Esophagus squamous epithelium (tissue), 5 donors: ENCODE data around the gene TP53. TPM values are rescaled to one million over a fixed set of nuclear protein-coding genes. Genes with fewer than 3 reads are reported as not detected.

Experiments
- DNase-seq: peaks from one replicate; lab custom pipeline; 2025; lab: John Stamatoyannopoulos, UW
- H3K27ac ChIP-seq, 4 donors: fragments of 200-600 bp; sonication (generic); one replicate each; pipeline ENCODE4 v1.5.1; 2016 to 2019; ENCODE audit warnings: mild to moderate bottlenecking in 1 of 4
- H3K27me3 ChIP-seq, 4 donors: fragments of 200-600 bp; sonication (generic); 1 replicate in 3 of 4; 2 replicates in 1 of 4; pipeline versions ENCODE4 v1.5.1 to v1.6.0; 2017 to 2021; ENCODE audit warnings: antibody characterized with exemption in 1 of 4
- H3K36me3 ChIP-seq, 3 donors: fragments of 200-600 bp; sonication (generic); one replicate each; pipeline ENCODE4 v1.5.1; 2016 to 2019
- H3K4me1 ChIP-seq, 3 donors: fragments of 200-600 bp; sonication (generic); one replicate each; pipeline ENCODE4 v1.5.1; 2017 to 2019
- H3K4me3 ChIP-seq, 4 donors: fragments of 200-600 bp; sonication (generic); 1 replicate in 3 of 4; 2 replicates in 1 of 4; pipeline ENCODE4 v1.5.1; 2016 to 2019; ENCODE audit warnings: mild to moderate bottlenecking in 2 of 4, moderate library complexity in 1 of 4
- H3K9me3 ChIP-seq, 3 donors: fragments of 200-600 bp; sonication (generic); one replicate each; pipeline ENCODE4 v1.5.1; 2016 to 2019
- CTCF ChIP-seq, 6 experiments: fragments of 450-650 bp in 4 of 6; fragments of 200-600 bp in 2 of 6; sonication (generic) in 2 of 6; IDR thresholded peaks; one replicate each; pipeline ENCODE4 v1.5.1; 2016 to 2019; ENCODE audit warnings: antibody characterized with exemption in 6 of 6, mild to moderate bottlenecking in 4 of 6, moderate library complexity in 4 of 6
- POLR2A ChIP-seq, 4 donors: fragments of 450-650 bp; IDR thresholded peaks; one replicate each; pipeline ENCODE4 v1.6.1; 2017; ENCODE audit warnings: antibody characterized with exemption in 4 of 4, mild to moderate bottlenecking in 4 of 4, moderate library complexity in 3 of 4
- WGBS, 2 donors: methylation state at CpG; one replicate each; pipeline ENCODE4 v1.1.5; 2018; 5-methylcytosine and 5-hydroxymethylcytosine counted together
- intact Hi-C: fragments of 100-400 bp; cut with DNase I; formaldehyde crosslinking; loops from one replicate; pipeline ENCODE4 v1.15.0; 2022
- total RNA-seq, 4 donors: library from RNA; depleted of rRNA; stranded (reverse); fragments of >200 nt; gene quantifications; one replicate each; pipeline ENCODE4 v1.1.0, GENCODE V29; 2016
- donor health status: DM: yes; HTN: yes; CAD: no.

The TP53 gene
- total RNA-seq, 4 donors from 2014 or later: 26.6 to 35.1 (median 33.9) TPM

- peak overlapping the region; percentile 93 to 97 (median 94) for H3K27ac ChIP-seq
- H3K4me3 ChIP-seq: peak overlapping the region; percentile 63 to 87 (median 78)
- peak; percentile 41 for DNase-seq
- no peaks in the 10 kb centered on the region for H3K9me3 ChIP-seq
- 0 to 1% methylated on average over 25 to 29 of the region's 30 CpGs for WGBS, 2 donors
- H3K27me3 ChIP-seq: no peaks in the 10 kb centered on the region
- TF ChIP-seq POLR2A (IDR thresholded peaks at IDR 0.05): peak in 3 of 4 donors; percentile 47 to 90 (median 78)
- peak in 1 of 6 experiments; percentile 16 for TF ChIP-seq CTCF (IDR thresholded peaks at IDR 0.05)
- intact Hi-C loops: no loop called here
- peaks cover 0 to 13% (median 0%) of the 10 kb centered on the region in 3 donors for H3K36me3 ChIP-seq
- peaks cover 9 to 49% (median 24%) of the 10 kb centered on the region in 3 donors for H3K4me1 ChIP-seq
Measured at GRCh38 chr17:7686222-7687071, 843 bp downstream of the TP53 start.

GRCh38 chr17:7685533-7686221 lies 1.6 kb downstream of the TP53 start:
- Histone ChIP-seq H3K27ac (peak overlapping the region; percentile 93 to 97 (median 94)), H3K4me3 (peak overlapping the region; percentile 63 to 87 (median 78)), H3K27me3 (no peaks in the 10 kb centered on the region), H3K4me1 (peaks cover 9 to 49% (median 24%) of the 10 kb centered on the region in 3 donors), H3K9me3 (no peaks in the 10 kb centered on the region), H3K36me3 (peaks cover 0 to 8% (median 0%) of the 10 kb centered on the region in 3 donors)
- WGBS, 2 donors: 1 to 4% methylated on average over 39 to 44 of the region's 44 CpGs
- DNase-seq: peak; percentile 57
- TF ChIP-seq POLR2A (IDR thresholded peaks at IDR 0.05): peak in 3 of 4 donors; percentile 26 to 68 (median 50)
- TF ChIP-seq CTCF (IDR thresholded peaks at IDR 0.05): peak in 1 of 6 experiments; percentile 8
- intact Hi-C loops: no loop called here

- Histone ChIP-seq H3K36me3 (peaks cover 0 to under 1% (median 0%) of the 10 kb centered on the region in 3 donors), H3K4me1 (peaks cover 9 to 45% (median 24%) of the 10 kb centered on the region in 3 donors), H3K27ac (peak overlapping the region; percentile 93 to 97 (median 94)), H3K9me3 (no peaks in the 10 kb centered on the region), H3K27me3 (no peaks in the 10 kb centered on the region), H3K4me3 (peak overlapping the region; percentile 63 to 87 (median 78))
- DNase-seq: no peak
- 32 to 33% methylated on average over 15 of the region's 15 CpGs for WGBS, 2 donors
- intact Hi-C loops: loop anchor here (5.0 kb wide), 1 partner anchor 93 kb away; the partner anchor contains the start of gene SOX15
- no peak for TF ChIP-seq POLR2A (IDR thresholded peaks at IDR 0.05)
- TF ChIP-seq CTCF (IDR thresholded peaks at IDR 0.05): no peak
Measured at GRCh38 chr17:7684851-7685532, 2.3 kb downstream of the TP53 start.

GRCh38 chr17:7677388-7678067 lies 9.8 kb downstream of the TP53 start:
- no peaks in the 10 kb centered on the region for H3K4me1 ChIP-seq
- H3K4me3 ChIP-seq: no peak overlapping the region
- intact Hi-C loops: no loop called here
- DNase-seq: no peak
- TF ChIP-seq POLR2A (IDR thresholded peaks at IDR 0.05) (no peak), CTCF (IDR thresholded peaks at IDR 0.05) (no peak)
- H3K9me3 ChIP-seq: peaks cover 0 to 9% (median 7%) of the 10 kb centered on the region in 3 donors
- H3K36me3 ChIP-seq: peaks cover 18 to 41% (median 37%) of the 10 kb centered on the region in 3 donors
- 77 to 83% methylated on average over 10 of the region's 10 CpGs for WGBS, 2 donors
- no peak overlapping the region for H3K27ac ChIP-seq
- H3K27me3 ChIP-seq: no peaks in the 10 kb centered on the region
